Measurements from ENCODE around the gene SLC2A4RG.
"Not testable (repeated sequence)": the region's sequence is repeated elsewhere in the genome, so short reads cannot be mapped to it uniquely, and the experiment has no call there.

Gene SLC2A4RG

GRCh38 chr20:63712191-63712590 is 27.4 kb upstream of the SLC2A4RG start:
- in situ Hi-C loops (cut with MboI; ENCODE audit: low sequenced_read_pairs) = no loop called here

- in situ Hi-C loops (cut with MboI; ENCODE audit: low sequenced_read_pairs) = no loop called here
These were observed 24.7 kb upstream of the SLC2A4RG start for GRCh38 chr20:63714858-63715257.

GRCh38 chr20:63718996-63719395 is 20.6 kb upstream of the SLC2A4RG start:
- in situ Hi-C loops (cut with MboI; ENCODE audit: low sequenced_read_pairs) = no loop called here

GRCh38 chr20:63722967-63723622 is 16.5 kb upstream of the SLC2A4RG start:
- in situ Hi-C loops (cut with MboI; ENCODE audit: low sequenced_read_pairs) = not testable (repeated sequence)

GRCh38 chr20:63730189-63730733 is 9.3 kb upstream of the SLC2A4RG start:
- in situ Hi-C loops (cut with MboI; ENCODE audit: low sequenced_read_pairs) = not testable (repeated sequence)

GRCh38 chr20:63731410-63731809 is 8.2 kb upstream of the SLC2A4RG start:
- in situ Hi-C loops (cut with MboI; ENCODE audit: low sequenced_read_pairs) = no loop called here

GRCh38 chr20:63732118-63733095 is 7.2 kb upstream of the SLC2A4RG start:
- in situ Hi-C loops (cut with MboI; ENCODE audit: low sequenced_read_pairs) = no loop called here

GRCh38 chr20:63733117-63733516 is 6.5 kb upstream of the SLC2A4RG start:
- in situ Hi-C loops (cut with MboI; ENCODE audit: low sequenced_read_pairs) = no loop called here

GRCh38 chr20:63733579-63734081 is 5.9 kb upstream of the SLC2A4RG start:
- in situ Hi-C loops (cut with MboI; ENCODE audit: low sequenced_read_pairs) = no loop called here

GRCh38 chr20:63734111-63734945 is 5.2 kb upstream of the SLC2A4RG start:
- in situ Hi-C loops (cut with MboI; ENCODE audit: low sequenced_read_pairs) = no loop called here

GRCh38 chr20:63734946-63735858 is 4.4 kb upstream of the SLC2A4RG start:
- in situ Hi-C loops (cut with MboI; ENCODE audit: low sequenced_read_pairs) = no loop called here

- in situ Hi-C loops (cut with MboI; ENCODE audit: low sequenced_read_pairs) = no loop called here
These were observed 3.5 kb upstream of the SLC2A4RG start, which contains the start of gene LIME1 for GRCh38 chr20:63735859-63736718. LIME1 (plus strand) TSS chr20:63736664; CDS start chr20:63737550, 886 bp downstream.

- in situ Hi-C loops (cut with MboI; ENCODE audit: low sequenced_read_pairs) = no loop called here
These were observed 2.5 kb upstream of the SLC2A4RG start for GRCh38 chr20:63736893-63737694.

- in situ Hi-C loops (cut with MboI; ENCODE audit: low sequenced_read_pairs) = no loop called here
These were observed 2.0 kb upstream of the SLC2A4RG start for GRCh38 chr20:63737695-63737944.

GRCh38 chr20:63737945-63738686 is 1.5 kb upstream of the SLC2A4RG start:
- in situ Hi-C loops (cut with MboI; ENCODE audit: low sequenced_read_pairs) = no loop called here

- in situ Hi-C loops (cut with MboI; ENCODE audit: low sequenced_read_pairs) = no loop called here
These were observed 868 bp upstream of the SLC2A4RG start for GRCh38 chr20:63738687-63739129.

- in situ Hi-C loops (cut with MboI; ENCODE audit: low sequenced_read_pairs) = no loop called here
These were observed 572 bp downstream of the SLC2A4RG start for GRCh38 chr20:63740070-63740626.
